H9 (cell line): Measurements from ENCODE around the gene CYP27B1. TPM values are rescaled to one million over a fixed set of nuclear protein-coding genes. Genes with fewer than 3 reads are reported as not detected.

Experiments
- DNase-seq: peaks from one replicate; pipeline ENCODE4 v3.0.0-alpha.2; 2017
- H2AFZ ChIP-seq: one replicate; pipeline ENCODE4 v1.6.1; 2013; ENCODE audit warnings: mild to moderate bottlenecking, low read length, control low read depth, moderate library complexity
- H2AK5ac ChIP-seq: 2 replicates; pipeline ENCODE4 v1.6.1; 2013; ENCODE audit warnings: low read length, control low read depth, mixed read lengths; ENCODE audit not compliant: insufficient read length
- H2BK120ac ChIP-seq: one replicate; pipeline ENCODE4 v1.6.1; 2013; ENCODE audit warnings: low read depth, mild to moderate bottlenecking, low read length, control low read depth, inconsistent platforms; ENCODE audit not compliant: poor library complexity, severe bottlenecking
- H2BK12ac ChIP-seq: 2 replicates; pipeline ENCODE4 v1.6.1; 2013; ENCODE audit warnings: low read length, control low read depth, mixed read lengths, low read depth; ENCODE audit not compliant: insufficient read length
- H2BK15ac ChIP-seq: 2 replicates; pipeline ENCODE4 v1.6.1; 2013; ENCODE audit warnings: low read depth, low read length, control low read depth
- H2BK20ac ChIP-seq: one replicate; pipeline ENCODE4 v1.6.1; 2013; ENCODE audit warnings: low read depth, mild to moderate bottlenecking, low read length, control low read depth, inconsistent platforms; ENCODE audit not compliant: poor library complexity, severe bottlenecking
- H2BK5ac ChIP-seq: 2 replicates; pipeline ENCODE4 v1.6.1; 2013; ENCODE audit warnings: low read length, control low read depth, mixed read lengths; ENCODE audit not compliant: insufficient read length
- H3K14ac ChIP-seq: 2 replicates; pipeline ENCODE4 v1.6.1; 2013; ENCODE audit warnings: low read length, control low read depth; ENCODE audit not compliant: insufficient read depth
- H3K18ac ChIP-seq: 2 replicates; pipeline ENCODE4 v1.6.1; 2013; ENCODE audit warnings: low read depth, mild to moderate bottlenecking, mixed read lengths, low read length, control low read depth; ENCODE audit not compliant: insufficient read length
- H3K23ac ChIP-seq: 2 replicates; pipeline ENCODE4 v1.6.1; 2013; ENCODE audit warnings: low read length, control low read depth, mixed read lengths, low read depth; ENCODE audit not compliant: insufficient read length
- H3K23me2 ChIP-seq: 2 replicates; pipeline ENCODE4 v1.6.1; 2013; ENCODE audit warnings: low read depth, mild to moderate bottlenecking, mixed read lengths, low read length, control low read depth; ENCODE audit not compliant: insufficient read length, poor library complexity, severe bottlenecking
- H3K27ac ChIP-seq: 2 replicates; pipeline ENCODE4 v1.5.1; 2013; ENCODE audit warnings: low read length, control low read depth, mixed read lengths, low read depth; ENCODE audit not compliant: insufficient read length
- H3K27me3 ChIP-seq: 2 replicates; pipeline ENCODE4 v1.6.1; 2013; ENCODE audit warnings: low read length, control low read depth, inconsistent platforms; ENCODE audit not compliant: insufficient read depth
- H3K4ac ChIP-seq: 2 replicates; pipeline ENCODE4 v1.6.1; 2013; ENCODE audit warnings: low read depth, mild to moderate bottlenecking, control low read depth, inconsistent platforms, low read length, moderate library complexity
- H3K4me1 ChIP-seq: 2 replicates; pipeline ENCODE4 v1.6.1; 2013; ENCODE audit warnings: low read length, control low read depth, inconsistent platforms; ENCODE audit not compliant: insufficient read depth
- H3K4me2 ChIP-seq: 2 replicates; pipeline ENCODE4 v1.6.1; 2013; ENCODE audit warnings: low read length, control low read depth, mixed read lengths; ENCODE audit not compliant: insufficient read length, insufficient read depth
- H3K56ac ChIP-seq: 2 replicates; pipeline ENCODE4 v1.6.1; 2013; ENCODE audit warnings: low read depth, mild to moderate bottlenecking, mixed read lengths, low read length, control low read depth; ENCODE audit not compliant: insufficient read length
- H3K79me1 ChIP-seq: 2 replicates; pipeline ENCODE4 v1.6.1; 2013; ENCODE audit warnings: low read depth, mild to moderate bottlenecking, moderate library complexity, low read length, control low read depth, inconsistent platforms; ENCODE audit not compliant: insufficient read depth, poor library complexity, severe bottlenecking
- H3K79me2 ChIP-seq: 2 replicates; pipeline ENCODE4 v1.6.1; 2013; ENCODE audit warnings: low read length, control low read depth, inconsistent platforms; ENCODE audit not compliant: insufficient read depth
- H3K9ac ChIP-seq: 2 replicates; pipeline ENCODE4 v1.6.1; 2013; ENCODE audit warnings: low read length, control low read depth, mixed read lengths; ENCODE audit not compliant: insufficient read length; ENCODE audit errors: extremely low read depth
- H3K9me3 ChIP-seq: one replicate; pipeline ENCODE4 v1.6.1; 2013; ENCODE audit warnings: low read depth, low read length, inconsistent platforms; ENCODE audit not compliant: control insufficient read depth
- H3T11ph ChIP-seq: one replicate; pipeline ENCODE4 v1.6.1; 2013; ENCODE audit warnings: mild to moderate bottlenecking, low read length, control low read depth, inconsistent platforms
- H4K20me1 ChIP-seq: one replicate; pipeline ENCODE4 v1.6.1; 2013; ENCODE audit not compliant: control insufficient read depth, insufficient read length, insufficient read depth
- H4K5ac ChIP-seq: 2 replicates; pipeline ENCODE4 v1.6.1; 2013; ENCODE audit warnings: low read depth, mild to moderate bottlenecking, mixed read lengths, low read length, control low read depth; ENCODE audit not compliant: insufficient read length
- H4K8ac ChIP-seq: replicated peaks from 2 replicates; pipeline ENCODE4 v1.6.1; 2013; ENCODE audit warnings: low read length, control low read depth, mixed read lengths, low read depth; ENCODE audit not compliant: insufficient read length
- H4K91ac ChIP-seq: 2 replicates; pipeline ENCODE4 v1.6.1; 2013; ENCODE audit warnings: low read depth, mild to moderate bottlenecking, moderate library complexity, mixed read lengths, low read length, control low read depth; ENCODE audit not compliant: insufficient read length
- H3K27ac Mint-ChIP-seq, 3 experiments: 2 replicates in 2 of 3; 3 replicates in 1 of 3; pipeline ENCODE4 v1.8.0; 2020 to 2021; ENCODE audit warnings: mixed read lengths in 3 of 3, mild to moderate bottlenecking in 1 of 3, moderate library complexity in 1 of 3
- H3K27me3 Mint-ChIP-seq: 2 replicates; pipeline ENCODE4 v1.8.0; 2021; ENCODE audit warnings: low read depth, mild to moderate bottlenecking, moderate library complexity, mixed read lengths
- H3K36me3 Mint-ChIP-seq, 3 experiments: 2 replicates in 2 of 3; 3 replicates in 1 of 3; pipeline ENCODE4 v1.8.0; 2020 to 2021; ENCODE audit warnings: low read depth in 3 of 3, mixed read lengths in 3 of 3; ENCODE audit not compliant: insufficient read depth in 1 of 3
- H3K4me1 Mint-ChIP-seq, 2 experiments: 2 replicates each; pipeline ENCODE4 v1.8.0; 2020; ENCODE audit warnings: mixed read lengths in 2 of 2
- H3K4me3 Mint-ChIP-seq, 2 experiments: 2 replicates in 1 of 2; 3 replicates in 1 of 2; pipeline ENCODE4 v1.8.0; 2020 to 2021; ENCODE audit warnings: mild to moderate bottlenecking in 2 of 2, mixed read lengths in 2 of 2, moderate library complexity in 1 of 2
- H3K9me3 Mint-ChIP-seq, 2 experiments: 2 replicates in 1 of 2; 3 replicates in 1 of 2; pipeline ENCODE4 v1.8.0; 2020; ENCODE audit warnings: mild to moderate bottlenecking in 2 of 2, mixed read lengths in 2 of 2, moderate library complexity in 1 of 2
- CTCF ChIP-seq: fragments of 200-600 bp; sonication (generic); conservative IDR thresholded peaks from 3 replicates; pipeline ENCODE4 v1.8.0; 2021; ENCODE audit warnings: antibody characterized with exemption, mild to moderate bottlenecking
- WGBS: extraction: QIAGEN DNeasy Blood & Tissue Kit; methylation state at CpG from one replicate; pipeline ENCODE4 v1.1.7; 2013; ENCODE audit warnings: missing lambda C conversion rate, low lambda C conversion rate, mixed read lengths; ENCODE audit not compliant: insufficient read length; ENCODE audit errors: extremely low coverage; 5-methylcytosine and 5-hydroxymethylcytosine counted together
- total RNA-seq: library from RNA; stranded (reverse); gene quantifications from 2 replicates; pipeline ENCODE4 v1.2.1, GENCODE V29; 2021

The CYP27B1 gene
- total RNA-seq, 1 experiment from 2014 or later, result 6.1 TPM

- H2BK20ac ChIP-seq, result no peak overlapping the region
- H3K14ac ChIP-seq, result no peak overlapping the region; the same call in 1 of the 2 replicates
- no peak overlapping the region for H4K5ac ChIP-seq
- H3K27ac Mint-ChIP-seq, result no peak overlapping the region
- no peak for DNase-seq
- H2BK12ac ChIP-seq, result no peak overlapping the region
- no peak for TF ChIP-seq CTCF
- no peaks in the 10 kb centered on the region for H4K20me1 ChIP-seq
- H3K4me2 ChIP-seq, result no peak overlapping the region
- peaks cover 12 to 17% of the 10 kb centered on the region in 2 experiments for H3K4me1 Mint-ChIP-seq
- no peak overlapping the region for H3T11ph ChIP-seq
- WGBS, result no CpG with 5 or more reads among the region's 12 CpGs
- no peak overlapping the region for H3K27ac ChIP-seq
- no peaks in the 10 kb centered on the region for H3K79me1 ChIP-seq
- H2BK120ac ChIP-seq, result no peak overlapping the region
- H2BK5ac ChIP-seq, result no peak overlapping the region
- H3K18ac ChIP-seq, result no peak overlapping the region
- no peaks in the 10 kb centered on the region; the same call in 1 of the 2 replicates for H3K4me1 ChIP-seq
- peaks cover 60% of the 10 kb centered on the region for H3K27me3 Mint-ChIP-seq
- H3K56ac ChIP-seq, result no peak overlapping the region
- H3K4ac ChIP-seq, result no peak overlapping the region
- H3K4me3 Mint-ChIP-seq, result no peak overlapping the region; a peak in 1 of 5 replicates
- H3K79me2 ChIP-seq, result no peaks in the 10 kb centered on the region
- no peak overlapping the region for H2AK5ac ChIP-seq
- peaks cover 14% of the 10 kb centered on the region for H3K23me2 ChIP-seq
- H3K23ac ChIP-seq, result no peak overlapping the region
- H3K9me3 Mint-ChIP-seq, result no peaks in the 10 kb centered on the region; a peak in 1 of 5 replicates
- no peak overlapping the region for H2AFZ ChIP-seq
- H3K27me3 ChIP-seq, result peaks cover 19% of the 10 kb centered on the region; the same call in 1 of the 2 replicates
- H3K9ac ChIP-seq, result no peak overlapping the region
- H4K91ac ChIP-seq, result no peak overlapping the region
- no peaks in the 10 kb centered on the region for H3K9me3 ChIP-seq
- H2BK15ac ChIP-seq, result no peak overlapping the region
- peaks cover 6 to 22% (median 9%) of the 10 kb centered on the region in 3 experiments for H3K36me3 Mint-ChIP-seq
- no peak overlapping the region for H4K8ac ChIP-seq
Observed at GRCh38 chr12:57724003-57724935, 42.6 kb downstream of the CYP27B1 start.
